K562 (cell line): ENCODE measurements around the gene FOSL2. TPM values are rescaled to one million over a fixed set of nuclear protein-coding genes. Genes with fewer than 3 reads are reported as not detected.
A peak's percentile ranks its signal among the peaks of the same experiment; 100 is the strongest.

Experiments used
- CEBPG ChIP-seq, 3 experiments: fragments of 200-800 bp in 1 of 3; sonication (Bioruptor generic) in 1 of 3; sonication (generic) in 1 of 3; formaldehyde crosslinking in 1 of 3; IDR thresholded peaks in 2 of 3; conservative IDR thresholded peaks in 1 of 3; 2 replicates each; pipeline versions ENCODE4 v1.6.1 to v1.8.0; 2016 to 2022; ENCODE audit warnings: missing compliant biosample characterization in 2 of 3, missing genetic modification characterization in 2 of 3, mild to moderate bottlenecking in 1 of 3, missing genetic modification reagents in 1 of 3
- FOXA3 ChIP-seq, 2 experiments: fragments of 450-650 bp in 1 of 2; sonication (generic) in 1 of 2; formaldehyde crosslinking; IDR thresholded peaks in 1 of 2; conservative IDR thresholded peaks in 1 of 2; 2 replicates each; pipeline versions ENCODE4 v1.4.0 to v1.8.0; 2020 to 2022; ENCODE audit warnings: mild to moderate bottlenecking in 2 of 2, missing genetic modification reagents in 1 of 2
- GABPB2 ChIP-seq: fragments of 250-450 bp; sonication (Bioruptor Pico); conservative IDR thresholded peaks from 2 replicates; pipeline ENCODE4 v1.5.1; 2021; ENCODE audit warnings: mild to moderate bottlenecking
- HMGN3 ChIP-seq: IDR thresholded peaks from 2 replicates; pipeline ENCODE4 v1.6.1; 2011; ENCODE audit warnings: borderline replicate concordance, low read depth, mild to moderate bottlenecking, mixed read lengths, low read length; ENCODE audit not compliant: insufficient read length; ENCODE audit errors: extremely low read depth
- KLF10 ChIP-seq: fragments of 250-450 bp; sonication (Bioruptor Pico); IDR thresholded peaks from 2 replicates; pipeline ENCODE4 v1.6.1; 2021; ENCODE audit warnings: matching md5 sums
- L3MBTL2 ChIP-seq: fragments of 450-650 bp; IDR thresholded peaks from 2 replicates; pipeline ENCODE4 v1.6.1; 2016; ENCODE audit warnings: mild to moderate bottlenecking, moderate library complexity
- NCOA4 ChIP-seq: fragments of 450-650 bp; IDR thresholded peaks from 2 replicates; pipeline ENCODE4 v1.6.1; 2018; ENCODE audit warnings: mild to moderate bottlenecking; ENCODE audit not compliant: partially characterized antibody
- NCOA6 ChIP-seq: fragments of 450-650 bp; IDR thresholded peaks from 2 replicates; pipeline ENCODE4 v1.6.1; 2017; ENCODE audit warnings: mild to moderate bottlenecking
- NFE2L1 ChIP-seq: fragments of 450-650 bp; IDR thresholded peaks from 2 replicates; pipeline ENCODE4 v1.6.1; 2016; ENCODE audit warnings: missing genetic modification characterization, low read depth, mild to moderate bottlenecking, missing compliant biosample characterization, moderate library complexity, borderline replicate concordance
- POLR2G ChIP-seq: fragments of 200-400 bp; formaldehyde crosslinking; IDR thresholded peaks from 2 replicates; pipeline ENCODE4 v1.6.1; 2017; ENCODE audit warnings: low read depth, mild to moderate bottlenecking, antibody characterized with exemption, low read length, moderate library complexity
- RNF2 ChIP-seq: sonication (generic); IDR thresholded peaks from 2 replicates; pipeline ENCODE4 v1.6.1; 2016
- SRSF3 ChIP-seq: fragments of 200-400 bp; formaldehyde crosslinking; IDR thresholded peaks from 2 replicates; pipeline ENCODE4 v1.6.1; 2016; ENCODE audit warnings: mild to moderate bottlenecking, low read length, moderate library complexity; ENCODE audit not compliant: insufficient read depth
- TAF7 ChIP-seq: fragments of 450-650 bp; IDR thresholded peaks from 2 replicates; pipeline ENCODE4 v1.6.1; 2016; ENCODE audit warnings: missing genetic modification characterization, missing compliant biosample characterization
- ZNF239 ChIP-seq: fragments of 250-450 bp; sonication (Bioruptor Pico); IDR thresholded peaks from 2 replicates; pipeline ENCODE4 v1.4.0; 2020; ENCODE audit warnings: mild to moderate bottlenecking
- polyA plus RNA-seq, 8 experiments: library from polyadenylated mRNA; depleted of rRNA in 4 of 8; stranded (reverse) in 5 of 8; unstranded in 3 of 8; fragments of >200 nt; fragmentation: Nextera tagmentation in 2 of 8; fragmentation: Illumina TruSeq in 1 of 8; extraction: Ambion mirVana in 2 of 8; extraction: Trizol in 1 of 8; gene quantifications; 2 replicates each; pipeline versions ENCODE4 v1.2.1 to v1.2.3, GENCODE V29; 2011 to 2014; ENCODE audit warnings: inconsistent platforms in 1 of 8, missing spikeins in 1 of 8
- total RNA-seq, 7 experiments: library from RNA; depleted of rRNA in 6 of 7; stranded (reverse); fragments of >200 nt in 6 of 7; fragmentation: Illumina TruSeq in 2 of 7; extraction: Trizol in 2 of 7; gene quantifications; 2 replicates each; pipeline versions ENCODE4 v1.2.1 to v1.2.3, GENCODE V29; 2011 to 2021; ENCODE audit warnings: low replicate concordance in 1 of 7
- TF ChIP-seq, protein P1 (sequence below): sonication (generic); formaldehyde crosslinking; IDR thresholded peaks from 2 replicates; pipeline ENCODE4 v1.9.0; 2022; ENCODE audit warnings: mild to moderate bottlenecking, missing genetic modification reagents
- TF ChIP-seq, protein P2 (sequence below): fragments of 150-350 bp; IDR thresholded peaks from 2 replicates; pipeline ENCODE4 v1.6.1; 2014; ENCODE audit warnings: low read depth, mild to moderate bottlenecking, low read length, borderline replicate concordance
- TF ChIP-seq, protein P3 (sequence below): fragments of 450-650 bp; formaldehyde crosslinking; IDR thresholded peaks from 2 replicates; pipeline ENCODE4 v1.4.0; 2022; ENCODE audit warnings: mild to moderate bottlenecking, moderate library complexity
- TF ChIP-seq, protein P4 (sequence below): fragments of 200-800 bp; sonication (Bioruptor generic); IDR thresholded peaks from 2 replicates; pipeline ENCODE4 v1.6.1; 2017; ENCODE audit warnings: missing genetic modification characterization, missing compliant biosample characterization
- TF ChIP-seq, protein P5 (sequence below): fragments of 450-650 bp; IDR thresholded peaks from 2 replicates; pipeline ENCODE4 v1.6.1; 2016; ENCODE audit warnings: antibody characterized with exemption

The FOSL2 gene
- total and polyA plus RNA-seq, 9 of the 15 experiments (the other 6 are each of a cell fraction or from before 2014, with no cell fraction given) = 0.04 to 2.9 (median 0.80) TPM

DNA sequence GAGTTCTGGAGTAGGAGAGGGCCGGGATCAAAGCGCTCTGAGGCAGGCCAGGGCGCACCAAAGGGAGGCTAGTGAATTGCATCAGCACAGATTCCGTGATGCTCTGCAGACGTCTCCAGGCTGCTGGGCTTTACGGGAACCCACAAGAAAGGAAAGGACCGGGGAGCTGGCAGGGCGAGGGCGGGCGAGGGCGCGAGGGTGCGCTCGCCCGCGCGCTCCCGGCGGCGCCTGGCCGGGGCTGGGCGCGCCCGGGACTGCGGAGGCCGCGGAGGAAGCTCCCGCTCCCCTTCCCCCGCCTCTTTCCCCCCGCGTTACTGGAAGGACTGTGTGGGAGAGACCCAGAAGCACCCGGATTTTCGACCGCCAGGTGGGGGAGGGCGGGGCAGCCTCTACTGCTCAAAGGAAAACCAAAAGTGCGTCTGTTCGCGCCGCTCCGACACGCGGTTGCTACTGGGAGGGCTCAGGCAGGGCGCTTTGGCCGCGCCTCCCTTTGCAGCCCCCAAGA is 2.4 kb upstream of the FOSL2 start (continued):
- TF ChIP-seq, protein P1, sequence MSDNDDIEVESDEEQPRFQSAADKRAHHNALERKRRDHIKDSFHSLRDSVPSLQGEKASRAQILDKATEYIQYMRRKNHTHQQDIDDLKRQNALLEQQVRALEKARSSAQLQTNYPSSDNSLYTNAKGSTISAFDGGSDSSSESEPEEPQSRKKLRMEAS = peak; percentile 94
- TF ChIP-seq, protein P2, sequence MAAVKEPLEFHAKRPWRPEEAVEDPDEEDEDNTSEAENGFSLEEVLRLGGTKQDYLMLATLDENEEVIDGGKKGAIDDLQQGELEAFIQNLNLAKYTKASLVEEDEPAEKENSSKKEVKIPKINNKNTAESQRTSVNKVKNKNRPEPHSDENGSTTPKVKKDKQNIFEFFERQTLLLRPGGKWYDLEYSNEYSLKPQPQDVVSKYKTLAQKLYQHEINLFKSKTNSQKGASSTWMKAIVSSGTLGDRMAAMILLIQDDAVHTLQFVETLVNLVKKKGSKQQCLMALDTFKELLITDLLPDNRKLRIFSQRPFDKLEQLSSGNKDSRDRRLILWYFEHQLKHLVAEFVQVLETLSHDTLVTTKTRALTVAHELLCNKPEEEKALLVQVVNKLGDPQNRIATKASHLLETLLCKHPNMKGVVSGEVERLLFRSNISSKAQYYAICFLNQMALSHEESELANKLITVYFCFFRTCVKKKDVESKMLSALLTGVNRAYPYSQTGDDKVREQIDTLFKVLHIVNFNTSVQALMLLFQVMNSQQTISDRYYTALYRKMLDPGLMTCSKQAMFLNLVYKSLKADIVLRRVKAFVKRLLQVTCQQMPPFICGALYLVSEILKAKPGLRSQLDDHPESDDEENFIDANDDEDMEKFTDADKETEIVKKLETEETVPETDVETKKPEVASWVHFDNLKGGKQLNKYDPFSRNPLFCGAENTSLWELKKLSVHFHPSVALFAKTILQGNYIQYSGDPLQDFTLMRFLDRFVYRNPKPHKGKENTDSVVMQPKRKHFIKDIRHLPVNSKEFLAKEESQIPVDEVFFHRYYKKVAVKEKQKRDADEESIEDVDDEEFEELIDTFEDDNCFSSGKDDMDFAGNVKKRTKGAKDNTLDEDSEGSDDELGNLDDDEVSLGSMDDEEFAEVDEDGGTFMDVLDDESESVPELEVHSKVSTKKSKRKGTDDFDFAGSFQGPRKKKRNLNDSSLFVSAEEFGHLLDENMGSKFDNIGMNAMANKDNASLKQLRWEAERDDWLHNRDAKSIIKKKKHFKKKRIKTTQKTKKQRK = no peak
- TF ChIP-seq, protein P3, sequence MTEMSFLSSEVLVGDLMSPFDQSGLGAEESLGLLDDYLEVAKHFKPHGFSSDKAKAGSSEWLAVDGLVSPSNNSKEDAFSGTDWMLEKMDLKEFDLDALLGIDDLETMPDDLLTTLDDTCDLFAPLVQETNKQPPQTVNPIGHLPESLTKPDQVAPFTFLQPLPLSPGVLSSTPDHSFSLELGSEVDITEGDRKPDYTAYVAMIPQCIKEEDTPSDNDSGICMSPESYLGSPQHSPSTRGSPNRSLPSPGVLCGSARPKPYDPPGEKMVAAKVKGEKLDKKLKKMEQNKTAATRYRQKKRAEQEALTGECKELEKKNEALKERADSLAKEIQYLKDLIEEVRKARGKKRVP (CRISPR knock-in tag) = peak; percentile 69
- TF ChIP-seq ZNF239 (CRISPR knock-in tag) (no peak), NFE2L1 (tag) (no peak), TAF7 (tag) (no peak), L3MBTL2 (peak; percentile 84; the same call in 1 of the 2 replicates), HMGN3 (peak; percentile 30), SRSF3 (no peak), RNF2 (peak; percentile 18; the same call in 1 of the 2 replicates), GABPB2 (no peak), POLR2G (peak; percentile 74), KLF10 (CRISPR knock-in tag) (no peak), NCOA6 (no peak), FOXA3 (CRISPR knock-in tag; conservative IDR thresholded peaks at IDR 0.05 in 1 of 2, IDR thresholded peaks at IDR 0.05 in 1 of 2) (no peak), CEBPG (CRISPR knock-in tag; IDR thresholded peaks at IDR 0.05) (peak; percentile 84), CEBPG (tag; conservative IDR thresholded peaks at IDR 0.05 in 1 of 2, IDR thresholded peaks at IDR 0.05 in 1 of 2) (peak; percentile 81 to 82), NCOA4 (no peak)
- TF ChIP-seq, protein P4, sequence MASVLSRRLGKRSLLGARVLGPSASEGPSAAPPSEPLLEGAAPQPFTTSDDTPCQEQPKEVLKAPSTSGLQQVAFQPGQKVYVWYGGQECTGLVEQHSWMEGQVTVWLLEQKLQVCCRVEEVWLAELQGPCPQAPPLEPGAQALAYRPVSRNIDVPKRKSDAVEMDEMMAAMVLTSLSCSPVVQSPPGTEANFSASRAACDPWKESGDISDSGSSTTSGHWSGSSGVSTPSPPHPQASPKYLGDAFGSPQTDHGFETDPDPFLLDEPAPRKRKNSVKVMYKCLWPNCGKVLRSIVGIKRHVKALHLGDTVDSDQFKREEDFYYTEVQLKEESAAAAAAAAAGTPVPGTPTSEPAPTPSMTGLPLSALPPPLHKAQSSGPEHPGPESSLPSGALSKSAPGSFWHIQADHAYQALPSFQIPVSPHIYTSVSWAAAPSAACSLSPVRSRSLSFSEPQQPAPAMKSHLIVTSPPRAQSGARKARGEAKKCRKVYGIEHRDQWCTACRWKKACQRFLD = no peak
- TF ChIP-seq, protein P5, sequence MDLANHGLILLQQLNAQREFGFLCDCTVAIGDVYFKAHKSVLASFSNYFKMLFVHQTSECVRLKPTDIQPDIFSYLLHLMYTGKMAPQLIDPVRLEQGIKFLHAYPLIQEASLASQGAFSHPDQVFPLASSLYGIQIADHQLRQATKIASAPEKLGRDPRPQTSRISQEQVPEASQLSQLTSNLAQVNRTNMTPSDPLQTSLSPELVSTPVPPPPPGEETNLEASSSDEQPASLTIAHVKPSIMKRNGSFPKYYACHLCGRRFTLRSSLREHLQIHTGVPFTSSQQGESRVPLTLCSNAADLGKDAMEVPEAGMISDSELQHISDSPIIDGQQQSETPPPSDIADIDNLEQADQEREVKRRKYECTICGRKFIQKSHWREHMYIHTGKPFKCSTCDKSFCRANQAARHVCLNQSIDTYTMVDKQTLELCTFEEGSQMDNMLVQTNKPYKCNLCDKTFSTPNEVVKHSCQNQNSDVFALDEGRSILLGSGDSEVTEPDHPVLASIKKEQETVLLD = no peak
